ENCODE data around the gene TMPRSS6. TPM values are rescaled to one million over a fixed set of nuclear protein-coding genes. Genes with fewer than 3 reads are reported as not detected.

Gene TMPRSS6
- total RNA-seq, 2 experiments from 2014 or later, result 11.3 to 12.4 TPM

GRCh38 chr22:37061611-37062375 is 47.7 kb downstream of the TMPRSS6 start:
- intact Hi-C loops (cut with micrococcal nuclease), result no loop called here
- H3K9me3 Mint-ChIP-seq, result no peaks in the 10 kb centered on the region
- peaks cover 7% of the 10 kb centered on the region for H3K36me3 Mint-ChIP-seq (ENCODE audit: low read depth)
- no peak overlapping the region for H3K4me3 Mint-ChIP-seq
- DNase-seq (no peak), ATAC-seq (no peak)
- no peak for TF ChIP-seq CTCF (IDR thresholded peaks at IDR 0.05)
- peaks cover 37% of the 10 kb centered on the region for H3K4me1 Mint-ChIP-seq (ENCODE audit: low read depth)
- no peak overlapping the region for H3K27ac Mint-ChIP-seq
- no peaks in the 10 kb centered on the region for H3K27me3 Mint-ChIP-seq
- ChIA-PET POLR2A (interaction anchor here (1.0 to 1.6 kb wide), 3 partner anchors 59 to 85 kb away, joined by 3 read pairs; no protein-coding TSS in a partner anchor), CTCF (no interaction called here)

- peaks cover 37% of the 10 kb centered on the region for H3K4me1 Mint-ChIP-seq (ENCODE audit: low read depth)
- POLR2A ChIA-PET, result interaction anchor here (0.6 to 1.6 kb wide), 5 partner anchors 9 to 184 kb away, joined by 3 read pairs; partner anchors contain the start of gene KCTD17
- no peak for TF ChIP-seq CTCF (IDR thresholded peaks at IDR 0.05)
- H3K4me3 Mint-ChIP-seq, result peak overlapping the region; percentile 64
- CTCF ChIA-PET, result interaction anchor here (1.0 kb wide), 1 partner anchor 10 kb away, joined by 3 read pairs; the partner anchor contains the start of gene KCTD17
- intact Hi-C loops (cut with micrococcal nuclease), result no loop called here
- DNase-seq (peak; percentile 91), ATAC-seq (peak; percentile 86)
- H3K36me3 Mint-ChIP-seq (ENCODE audit: low read depth), result peaks cover 10% of the 10 kb centered on the region
- H3K9me3 Mint-ChIP-seq, result no peaks in the 10 kb centered on the region
- H3K27me3 Mint-ChIP-seq, result no peaks in the 10 kb centered on the region
- peak overlapping the region; percentile 76 for H3K27ac Mint-ChIP-seq
Measured at GRCh38 chr22:37060801-37061610, 48.5 kb downstream of the TMPRSS6 start.

GRCh38 chr22:37059876-37060449 is 49.5 kb downstream of the TMPRSS6 start:
- intact Hi-C loops (cut with micrococcal nuclease), result no loop called here
- CTCF ChIA-PET, result no interaction called here
- Mint-ChIP-seq H3K36me3 (ENCODE audit: low read depth) (peaks cover 11% of the 10 kb centered on the region), H3K27ac (peak overlapping the region; percentile 34), H3K4me3 (peak overlapping the region; percentile 64), H3K4me1 (ENCODE audit: low read depth) (peaks cover 37% of the 10 kb centered on the region), H3K27me3 (no peaks in the 10 kb centered on the region), H3K9me3 (no peaks in the 10 kb centered on the region)
- POLR2A ChIA-PET, result interaction anchor here (1.1 to 1.6 kb wide), 2 partner anchors 8 to 74 kb away, joined by 3 read pairs; partner anchors contain the start of gene KCTD17
- ATAC-seq (peak; percentile 66), DNase-seq (peak; percentile 61)
- no peak for TF ChIP-seq CTCF (IDR thresholded peaks at IDR 0.05)

- ATAC-seq (no peak), DNase-seq (no peak)
- H3K4me1 Mint-ChIP-seq (ENCODE audit: low read depth), result peaks cover 35% of the 10 kb centered on the region
- peaks cover 7% of the 10 kb centered on the region for H3K36me3 Mint-ChIP-seq (ENCODE audit: low read depth)
- H3K27ac Mint-ChIP-seq, result no peak overlapping the region
- no peak for TF ChIP-seq CTCF (IDR thresholded peaks at IDR 0.05)
- H3K4me3 Mint-ChIP-seq, result no peak overlapping the region
- POLR2A ChIA-PET, result no interaction called here
- CTCF ChIA-PET, result no interaction called here
- no peaks in the 10 kb centered on the region for H3K9me3 Mint-ChIP-seq
- no peaks in the 10 kb centered on the region for H3K27me3 Mint-ChIP-seq
- intact Hi-C loops (cut with micrococcal nuclease), result no loop called here
Measured at GRCh38 chr22:37058917-37059701, 50.4 kb downstream of the TMPRSS6 start.
